GM19467 (cell line): ENCODE measurements around the gene TPM3.
"Not testable (repeated sequence)": the region's sequence is repeated elsewhere in the genome, so short reads cannot be mapped to it uniquely, and the experiment has no call there.

Experiments used
- ATAC-seq: cut with Tn5 transposase; IDR thresholded peaks from one replicate; pipeline ENCODE4 v1.9.1; 2021; ENCODE audit warnings: mild to moderate bottlenecking, moderate library complexity; ENCODE audit not compliant: unreplicated experiment

TPM3 gene

DNA sequence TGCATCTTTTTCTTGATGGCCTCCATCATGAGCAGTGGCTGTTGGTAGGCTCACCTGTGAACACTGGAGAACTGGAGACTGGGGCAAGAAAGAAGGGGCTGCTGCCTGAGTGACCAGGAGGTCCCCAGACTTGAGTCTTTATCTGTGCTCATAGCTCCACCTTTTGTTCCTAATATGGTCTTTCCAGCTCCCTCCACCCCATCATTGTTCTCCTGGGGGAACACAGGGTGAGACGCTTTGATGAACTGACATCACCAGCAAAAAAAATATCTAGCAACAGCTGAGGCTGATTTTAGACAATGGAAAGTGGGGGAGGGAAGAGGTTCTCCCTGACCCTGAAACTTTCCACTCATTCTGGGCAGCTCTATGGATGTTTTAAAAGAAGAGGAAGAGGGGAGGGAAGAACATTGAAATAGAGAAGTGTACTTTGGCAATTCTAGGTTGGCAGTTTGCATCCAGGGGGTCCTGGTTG is at the start of gene TPM3:
Gene TPM3, minus strand, starts transcription at position 111 of the 472 bp plus-strand sequence. Its CDS starts 82 bp downstream, at position 29.
- no peak for ATAC-seq

DNA sequence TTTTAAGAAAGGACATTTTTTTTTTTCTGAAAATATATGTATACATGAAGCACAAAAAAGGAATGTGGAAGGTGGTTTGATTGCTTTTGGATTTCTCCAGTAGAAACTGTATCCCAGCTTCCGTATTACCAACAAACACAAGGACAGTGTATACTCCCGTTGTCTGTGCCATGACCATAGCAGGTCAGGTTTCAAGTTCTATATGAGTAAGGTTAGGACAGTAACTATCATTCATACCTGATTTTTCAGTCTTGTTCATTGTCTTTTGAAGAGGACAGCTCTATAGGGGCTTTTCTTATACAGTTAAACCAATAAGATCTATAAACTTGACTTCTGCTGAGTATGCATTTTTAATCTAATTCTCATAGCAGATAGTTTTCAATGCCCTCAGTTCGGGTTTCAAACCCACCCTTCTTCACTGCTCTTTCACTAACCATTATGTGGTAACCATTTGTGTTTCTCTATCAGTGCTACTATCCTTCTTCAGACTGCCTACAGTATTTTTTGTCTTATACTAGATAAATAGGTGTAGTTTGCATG is 48.5 kb upstream of the TPM3 start:
- no peak for ATAC-seq

DNA sequence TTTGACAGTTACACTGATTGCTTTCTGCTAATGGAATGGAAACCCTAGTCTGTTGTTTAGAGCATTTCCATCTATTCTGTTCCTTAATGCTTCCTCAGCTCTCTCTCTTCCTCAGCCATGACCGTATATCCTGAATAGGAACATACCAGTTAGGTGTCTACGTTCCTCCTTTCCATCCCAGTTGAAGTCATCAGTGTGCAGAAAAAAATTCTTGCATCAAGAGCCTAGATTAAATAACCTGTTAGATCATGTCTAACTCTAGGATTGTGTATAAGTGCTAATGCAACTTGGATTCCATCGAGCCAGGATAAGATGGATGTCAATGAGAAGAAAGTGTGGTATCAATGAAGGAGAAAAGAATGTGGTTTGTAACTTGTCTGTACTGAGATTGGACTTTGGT is 47.6 kb upstream of the TPM3 start:
- no peak for ATAC-seq

- ATAC-seq, result no peak
Observed at GRCh38 chr1:154237880-154238506, 46.1 kb upstream of the TPM3 start.

- ATAC-seq, result no peak
Observed at GRCh38 chr1:154237435-154237834, 45.5 kb upstream of the TPM3 start.

GRCh38 chr1:154236855-154237254 is 45.0 kb upstream of the TPM3 start:
- ATAC-seq, result no peak

- not testable (repeated sequence) for ATAC-seq
Observed at GRCh38 chr1:154233127-154233526, 41.2 kb upstream of the TPM3 start.

DNA sequence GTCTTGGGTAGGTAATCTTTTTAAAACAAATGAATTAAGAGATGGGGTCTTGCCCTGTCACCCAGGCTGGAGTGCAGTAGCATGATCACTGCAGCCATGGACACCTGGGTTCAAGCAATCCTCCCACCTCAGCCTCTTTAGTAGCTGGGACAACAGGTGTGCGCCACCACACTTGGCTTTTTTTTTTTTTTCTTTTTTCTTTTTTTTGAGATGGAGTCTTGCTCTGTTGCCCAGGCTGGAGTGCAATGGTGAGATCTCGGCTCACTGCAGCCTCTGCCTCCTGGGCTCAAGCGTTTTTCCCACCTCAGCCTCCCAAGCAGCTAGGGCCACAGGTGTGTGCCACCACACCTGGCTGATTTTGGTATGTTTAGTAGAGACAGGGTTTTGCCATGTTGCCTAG is 39.2 kb upstream of the TPM3 start:
- ATAC-seq, result not testable (repeated sequence)

GRCh38 chr1:154225370-154225769 is 33.5 kb upstream of the TPM3 start:
- no peak for ATAC-seq

GRCh38 chr1:154223621-154224020 is 31.7 kb upstream of the TPM3 start:
- ATAC-seq, result no peak

DNA sequence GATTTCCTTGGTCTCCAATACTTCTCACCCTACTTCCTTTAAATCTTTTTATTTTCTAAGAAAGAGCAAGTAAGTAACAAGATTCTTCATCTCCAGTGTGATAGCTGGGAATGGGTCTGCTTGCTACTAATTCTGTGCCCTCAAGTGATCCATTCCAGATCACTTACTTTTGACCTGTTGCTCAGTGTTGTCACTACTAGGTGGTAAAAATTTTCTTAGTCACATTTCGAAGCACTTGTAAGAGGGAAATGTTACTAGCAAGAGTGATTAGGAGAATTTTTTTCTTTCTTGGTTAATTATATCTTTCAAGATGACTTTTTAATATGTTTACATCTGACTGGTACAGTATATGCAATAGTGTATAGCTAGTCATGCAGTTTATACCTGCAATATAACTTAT is 31.0 kb upstream of the TPM3 start:
- ATAC-seq, result no peak

DNA sequence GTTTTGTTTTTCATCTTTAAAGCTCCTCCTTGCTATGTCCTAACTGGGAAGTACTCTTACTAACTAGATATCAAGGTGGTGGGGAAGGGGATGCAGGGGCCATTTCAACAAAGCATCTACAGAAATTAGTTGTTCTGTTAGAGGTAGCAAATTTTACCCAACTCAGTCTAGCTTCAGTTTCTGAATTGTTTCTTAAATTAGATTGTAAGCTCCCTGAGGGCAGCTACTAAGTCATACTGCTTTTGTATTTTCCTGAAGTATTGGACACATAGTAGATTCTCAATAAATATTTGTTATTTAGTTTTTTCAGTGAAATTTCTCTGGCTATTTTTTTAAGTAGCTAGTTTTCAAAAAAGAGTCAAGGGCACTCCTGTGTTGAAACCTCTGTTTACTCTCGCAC is 30.6 kb upstream of the TPM3 start:
- ATAC-seq, result no peak

- no peak for ATAC-seq
Observed at GRCh38 chr1:154221278-154222001, 29.5 kb upstream of the TPM3 start.

- ATAC-seq, result no peak
Observed at GRCh38 chr1:154220970-154221277, 29.0 kb upstream of the TPM3 start.

DNA sequence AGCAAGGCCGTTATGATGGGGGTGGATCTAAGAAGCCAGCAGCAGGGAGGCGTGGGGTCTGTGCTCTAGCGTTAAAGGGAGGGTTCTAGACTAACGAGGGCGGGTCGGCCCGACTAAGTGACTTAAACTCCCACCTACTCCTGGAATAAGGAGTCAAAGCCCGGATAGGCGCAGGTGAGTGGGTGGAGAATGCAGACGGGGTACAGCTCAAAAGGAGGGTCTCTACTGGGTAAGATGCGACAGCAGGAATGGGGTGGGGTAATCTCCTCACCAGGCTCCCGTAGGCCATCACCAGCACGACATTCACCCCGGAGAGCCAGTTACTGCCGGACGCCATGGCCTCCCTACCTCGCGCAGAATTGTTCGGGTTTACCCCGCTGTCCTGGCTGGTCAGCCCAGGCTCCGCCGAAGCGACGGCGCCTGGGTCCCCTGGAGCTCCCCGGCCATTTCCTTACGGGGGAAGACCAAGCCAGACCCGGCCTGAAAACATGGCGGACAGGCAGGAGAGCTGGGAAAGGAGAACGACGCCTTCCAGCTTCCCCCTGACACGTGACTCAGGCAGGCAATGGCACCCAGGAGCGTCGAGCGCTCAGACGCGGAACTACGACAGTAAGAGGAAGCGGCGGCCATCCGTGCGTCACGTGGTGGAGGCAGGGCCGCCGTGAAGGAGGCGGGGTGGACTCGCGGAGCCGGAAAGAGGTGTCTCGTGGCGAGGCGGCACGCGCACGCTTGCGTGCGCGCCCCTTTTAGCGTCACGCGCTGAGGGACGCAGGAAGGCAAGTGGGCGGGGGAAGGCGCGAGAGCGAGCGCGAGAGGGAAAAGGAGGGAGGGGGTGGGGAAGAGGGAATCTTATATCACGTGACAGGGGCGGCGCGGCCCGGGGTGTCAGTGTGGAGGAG is 28.4 kb upstream of the TPM3 start, which contains the start of gene UBAP2L:
Gene UBAP2L, plus strand, starts transcription at position 885 of the 899 bp plus-strand sequence. CDS start 4,169 bp downstream, outside the sequence.
- peak; percentile 91 for ATAC-seq

DNA sequence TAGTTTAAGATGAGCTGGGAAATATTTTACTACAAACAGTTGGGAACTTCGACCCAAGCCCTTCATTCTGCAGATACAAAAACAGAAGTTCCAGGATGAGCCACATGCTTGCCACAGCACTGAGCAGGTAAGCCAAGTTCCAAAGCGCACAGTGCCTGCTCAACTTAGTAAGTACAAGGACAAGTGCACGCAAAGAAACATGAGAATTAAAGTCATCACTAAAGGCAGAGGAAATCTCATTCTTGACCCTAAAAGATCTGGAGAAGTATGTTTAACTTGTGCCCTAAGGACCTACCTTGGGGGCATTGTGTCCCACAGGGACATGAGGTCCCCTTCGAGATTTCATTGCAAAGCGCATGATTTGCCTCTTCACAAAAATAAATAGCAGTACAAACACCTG is 27.6 kb upstream of the TPM3 start:
- no peak for ATAC-seq

DNA sequence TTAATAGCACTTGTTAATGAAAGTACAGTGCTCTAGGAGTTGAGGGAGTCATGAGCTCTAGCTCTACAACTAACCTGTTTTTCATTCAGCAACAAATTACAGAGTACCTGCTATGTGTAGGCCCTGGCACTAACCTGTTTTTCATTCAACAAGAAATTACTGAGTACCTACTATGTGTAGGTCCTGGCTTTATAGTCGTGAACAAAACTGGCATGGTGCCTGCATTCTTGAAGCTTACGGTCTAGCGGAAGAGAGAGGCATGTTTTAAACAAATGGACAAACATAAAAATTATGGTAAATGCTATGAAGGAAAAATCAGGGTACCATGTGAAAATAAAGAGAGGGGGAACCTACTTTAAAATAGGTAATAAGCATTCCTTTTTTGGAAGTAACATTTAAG is 26.6 kb upstream of the TPM3 start:
- ATAC-seq, result no peak

- no peak for ATAC-seq
Observed at GRCh38 chr1:154213274-154213673, 21.4 kb upstream of the TPM3 start.

DNA sequence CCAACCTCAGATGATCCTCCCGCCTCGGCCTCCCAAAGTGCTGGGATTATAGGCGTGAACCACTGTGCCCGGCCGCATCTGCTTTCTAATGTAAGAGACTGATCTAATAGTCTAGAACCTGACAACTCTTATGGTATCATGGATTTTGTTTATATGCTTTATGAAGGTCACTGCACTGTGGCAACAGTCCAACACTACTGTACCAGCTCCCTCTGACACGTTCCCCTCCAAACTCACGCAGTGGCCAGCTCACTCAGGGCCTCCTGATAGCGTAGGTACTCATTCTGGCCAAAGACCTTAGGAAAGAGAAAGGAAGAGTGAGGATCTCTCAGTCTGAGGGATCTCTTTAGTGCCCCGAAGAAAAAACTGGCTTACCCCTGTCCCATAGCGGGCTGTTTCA is 20.2 kb upstream of the TPM3 start:
- no peak for ATAC-seq

DNA sequence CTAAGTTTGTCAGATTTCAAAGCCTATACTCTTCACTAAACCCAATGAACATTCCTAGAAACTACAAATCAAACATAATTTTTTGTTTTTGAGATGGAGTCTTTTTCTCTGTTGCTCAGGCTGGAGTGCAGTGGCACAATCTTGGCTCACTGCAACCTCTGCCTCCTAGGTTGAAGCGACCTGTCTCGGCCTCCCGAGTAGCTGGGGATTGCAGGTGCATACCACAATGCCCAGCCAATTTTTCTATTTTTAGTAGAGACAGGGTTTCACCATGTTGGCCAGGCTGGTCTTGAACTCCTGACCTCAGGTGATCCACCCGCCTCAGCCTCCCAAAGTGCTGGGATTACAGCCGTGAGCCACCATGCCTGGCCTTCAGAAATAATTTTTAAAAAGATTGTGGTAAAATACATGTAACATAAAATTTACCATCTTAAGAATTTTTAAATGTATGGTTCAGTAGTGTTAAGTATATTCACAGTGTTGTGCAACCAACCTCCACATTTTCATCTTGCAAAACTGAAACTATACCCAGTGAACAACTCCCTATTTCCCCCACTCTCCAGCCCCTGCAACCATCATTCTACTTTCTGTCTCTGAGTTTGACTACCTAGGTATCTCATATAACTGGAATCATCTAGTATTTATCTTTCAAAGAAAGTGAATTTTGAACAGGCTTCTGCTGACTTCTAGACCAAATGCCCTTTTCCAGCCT is 16.9 kb upstream of the TPM3 start:
- ATAC-seq, result no peak

GRCh38 chr1:154207262-154207661 is 15.4 kb upstream of the TPM3 start:
- ATAC-seq, result no peak
